KOPT-K1 (cell line): Measurements from ENCODE around the gene TAPT1.

Experiments used
- H3K27ac ChIP-seq: fragments of 200-600 bp; sonication (generic); 2 replicates; pipeline ENCODE4 v1.5.1; 2016; ENCODE audit warnings: antibody characterized with exemption, mild to moderate bottlenecking, low read depth, low read length; ENCODE audit not compliant: poor library complexity, severe bottlenecking
- H3K36me3 ChIP-seq: fragments of 200-600 bp; sonication (generic); 2 replicates; pipeline ENCODE4 v1.5.1; 2017; ENCODE audit warnings: antibody characterized with exemption, mild to moderate bottlenecking, low read length, moderate library complexity; ENCODE audit not compliant: insufficient read depth
- H3K9me3 ChIP-seq: fragments of 200-600 bp; sonication (generic); 2 replicates; pipeline ENCODE4 v1.5.1; 2017; ENCODE audit warnings: antibody characterized with exemption, low read length, mild to moderate bottlenecking; ENCODE audit not compliant: insufficient read depth, poor library complexity, severe bottlenecking

Gene TAPT1

DNA sequence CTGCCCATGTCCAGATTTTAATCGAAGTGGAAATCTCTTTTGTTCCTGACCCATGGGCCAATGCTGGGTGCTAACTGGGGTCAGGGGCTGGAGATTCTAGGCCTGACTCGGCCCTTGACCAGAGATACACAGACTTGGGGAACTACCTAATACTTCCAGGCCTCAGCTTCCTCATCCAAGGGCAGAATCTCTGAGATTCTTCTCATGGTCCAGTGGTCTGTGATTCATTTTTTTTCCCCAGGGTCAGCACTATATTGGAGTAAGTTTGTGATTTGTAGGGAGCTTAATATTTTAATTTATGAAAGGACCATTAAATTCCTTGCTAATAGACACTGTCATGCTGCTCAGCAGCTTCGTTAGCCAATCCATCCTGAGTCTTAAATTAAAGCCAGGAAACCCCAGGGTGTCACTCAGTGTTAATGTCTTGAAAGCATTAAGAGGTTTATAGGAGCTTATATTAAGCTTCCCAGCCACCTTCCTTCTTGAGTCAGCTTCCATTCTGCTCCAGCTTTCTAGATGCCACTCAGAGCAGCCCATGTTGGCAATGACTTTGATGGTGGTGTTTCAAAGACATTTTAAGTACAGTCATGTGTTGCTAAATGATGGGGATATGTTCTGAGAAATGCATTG is 115.5 kb downstream of the TAPT1 start:
- Histone ChIP-seq H3K9me3 (no peaks in the 10 kb centered on the region), H3K36me3 (no peaks in the 10 kb centered on the region), H3K27ac (no peak overlapping the region)
